GM21526 (cell line): ENCODE data around the gene F12.

ENCODE experiments used
- ATAC-seq: cut with Tn5 transposase; IDR thresholded peaks from one replicate; pipeline ENCODE4 v1.9.1; 2021; ENCODE audit warnings: moderate library complexity; ENCODE audit not compliant: unreplicated experiment, low FRiP score

Gene F12

GRCh38 chr5:177409043-177409801 is at the start of gene F12:
Gene F12 (minus strand): TSS chr5:177409564. CDS start chr5:177409527, 37 bp downstream.
- no peak for ATAC-seq

- no peak for ATAC-seq
Observed at GRCh38 chr5:177458912-177459350, 49.6 kb upstream of the F12 start.

- no peak for ATAC-seq
Observed at GRCh38 chr5:177457852-177458681, 48.7 kb upstream of the F12 start.

- peak; percentile 30 for ATAC-seq
Observed at GRCh38 chr5:177456976-177457851, 47.9 kb upstream of the F12 start.

- no peak for ATAC-seq
Observed at GRCh38 chr5:177456591-177456964, 47.2 kb upstream of the F12 start.

GRCh38 chr5:177455661-177456590 is 46.6 kb upstream of the F12 start:
- peak; percentile 12 for ATAC-seq

- ATAC-seq: peak; percentile 49
Observed at GRCh38 chr5:177455036-177455660, 45.8 kb upstream of the F12 start.

- peak; percentile 42 for ATAC-seq
Observed at GRCh38 chr5:177454397-177455035, 45.2 kb upstream of the F12 start.

- ATAC-seq: peak; percentile 5
Observed at GRCh38 chr5:177453852-177454396, 44.6 kb upstream of the F12 start.

GRCh38 chr5:177452688-177453638 is 43.6 kb upstream of the F12 start:
- ATAC-seq: no peak

- no peak for ATAC-seq
Observed at GRCh38 chr5:177450667-177451424, 41.5 kb upstream of the F12 start.

GRCh38 chr5:177449140-177450061 is 40.0 kb upstream of the F12 start:
- ATAC-seq: no peak

GRCh38 chr5:177448244-177448950 is 39.0 kb upstream of the F12 start:
- ATAC-seq: no peak

- ATAC-seq: no peak
Observed at GRCh38 chr5:177447611-177448243, 38.4 kb upstream of the F12 start.
